ENCODE results near the gene FRRS1L.

FRRS1L gene, protein sequence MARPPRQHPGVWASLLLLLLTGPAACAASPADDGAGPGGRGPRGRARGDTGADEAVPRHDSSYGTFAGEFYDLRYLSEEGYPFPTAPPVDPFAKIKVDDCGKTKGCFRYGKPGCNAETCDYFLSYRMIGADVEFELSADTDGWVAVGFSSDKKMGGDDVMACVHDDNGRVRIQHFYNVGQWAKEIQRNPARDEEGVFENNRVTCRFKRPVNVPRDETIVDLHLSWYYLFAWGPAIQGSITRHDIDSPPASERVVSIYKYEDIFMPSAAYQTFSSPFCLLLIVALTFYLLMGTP

GRCh38 chr9:109166771-109167601 lies at the start of gene FRRS1L:
Gene FRRS1L (minus strand): TSS chr9:109167249. CDS start chr9:109167138, 111 bp downstream.
- DNase-seq (ENCODE audit: low read depth) = no peak

GRCh38 chr9:109214414-109214813 lies 47.4 kb upstream of the FRRS1L start:
- DNase-seq (ENCODE audit: low read depth) = no peak
- TF ChIP-seq, protein P1, sequence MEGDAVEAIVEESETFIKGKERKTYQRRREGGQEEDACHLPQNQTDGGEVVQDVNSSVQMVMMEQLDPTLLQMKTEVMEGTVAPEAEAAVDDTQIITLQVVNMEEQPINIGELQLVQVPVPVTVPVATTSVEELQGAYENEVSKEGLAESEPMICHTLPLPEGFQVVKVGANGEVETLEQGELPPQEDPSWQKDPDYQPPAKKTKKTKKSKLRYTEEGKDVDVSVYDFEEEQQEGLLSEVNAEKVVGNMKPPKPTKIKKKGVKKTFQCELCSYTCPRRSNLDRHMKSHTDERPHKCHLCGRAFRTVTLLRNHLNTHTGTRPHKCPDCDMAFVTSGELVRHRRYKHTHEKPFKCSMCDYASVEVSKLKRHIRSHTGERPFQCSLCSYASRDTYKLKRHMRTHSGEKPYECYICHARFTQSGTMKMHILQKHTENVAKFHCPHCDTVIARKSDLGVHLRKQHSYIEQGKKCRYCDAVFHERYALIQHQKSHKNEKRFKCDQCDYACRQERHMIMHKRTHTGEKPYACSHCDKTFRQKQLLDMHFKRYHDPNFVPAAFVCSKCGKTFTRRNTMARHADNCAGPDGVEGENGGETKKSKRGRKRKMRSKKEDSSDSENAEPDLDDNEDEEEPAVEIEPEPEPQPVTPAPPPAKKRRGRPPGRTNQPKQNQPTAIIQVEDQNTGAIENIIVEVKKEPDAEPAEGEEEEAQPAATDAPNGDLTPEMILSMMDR (IDR thresholded peaks at IDR 0.05; ENCODE audit: control insufficient read depth, insufficient read depth, low read depth, low read length, missing control alignments) = no peak
- no peak overlapping the region for H3K4me3 ChIP-seq (ENCODE audit: control insufficient read depth, low read depth, low read length)

More at GRCh38 chr9:109166771-109167601, at the start of gene FRRS1L:
- peak within 1 kb of the TSS; percentile 21 for H3K4me3 ChIP-seq (ENCODE audit: control insufficient read depth, low read depth, low read length)
- TF ChIP-seq, protein P1 (IDR thresholded peaks at IDR 0.05; ENCODE audit: control insufficient read depth, insufficient read depth, low read depth, low read length, missing control alignments) = no peak

- DNase-seq (ENCODE audit: low read depth) = no peak
- no peak overlapping the region for H3K4me3 ChIP-seq (ENCODE audit: control insufficient read depth, low read depth, low read length)
- TF ChIP-seq, protein P1 (IDR thresholded peaks at IDR 0.05; ENCODE audit: control insufficient read depth, insufficient read depth, low read depth, low read length, missing control alignments) = no peak
Observed at GRCh38 chr9:109213285-109214121, 46.5 kb upstream of the FRRS1L start.

- TF ChIP-seq, protein P1 (IDR thresholded peaks at IDR 0.05; ENCODE audit: control insufficient read depth, insufficient read depth, low read depth, low read length, missing control alignments) = no peak
Observed at GRCh38 chr9:109212768-109213167, 45.7 kb upstream of the FRRS1L start.

DNA sequence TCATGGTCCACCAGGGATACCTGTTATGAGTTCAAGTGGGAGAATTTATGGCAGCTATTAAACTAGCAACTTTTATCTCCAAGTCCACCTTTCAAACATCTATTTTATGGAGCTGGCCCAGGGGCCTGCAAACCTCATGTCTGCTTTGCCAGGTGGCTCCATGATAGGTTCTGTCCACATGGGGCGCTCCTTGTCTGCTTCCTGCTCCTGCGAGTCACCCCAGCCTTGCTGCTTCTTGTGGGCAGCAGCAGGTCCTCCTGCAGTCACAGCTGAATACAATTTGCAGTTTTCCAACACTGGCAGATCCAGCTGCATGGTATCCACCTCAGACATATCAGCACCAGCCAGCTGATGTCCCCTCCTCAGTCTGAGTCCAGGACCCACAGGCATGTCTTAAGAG lies 39.6 kb upstream of the FRRS1L start:
- H3K4me3 ChIP-seq (ENCODE audit: control insufficient read depth, low read depth, low read length) = no peak overlapping the region
- TF ChIP-seq, protein P1 (IDR thresholded peaks at IDR 0.05; ENCODE audit: control insufficient read depth, insufficient read depth, low read depth, low read length, missing control alignments) = no peak
- DNase-seq (ENCODE audit: low read depth) = no peak

More at GRCh38 chr9:109212768-109213167, 45.7 kb upstream of the FRRS1L start:
- H3K4me3 ChIP-seq (ENCODE audit: control insufficient read depth, low read depth, low read length) = no peak overlapping the region
- DNase-seq (ENCODE audit: low read depth) = no peak

- TF ChIP-seq, protein P1 (IDR thresholded peaks at IDR 0.05; ENCODE audit: control insufficient read depth, insufficient read depth, low read depth, low read length, missing control alignments) = no peak
- DNase-seq (ENCODE audit: low read depth) = no peak
- H3K4me3 ChIP-seq (ENCODE audit: control insufficient read depth, low read depth, low read length) = no peak overlapping the region
Observed at GRCh38 chr9:109205526-109205925, 38.5 kb upstream of the FRRS1L start.
